HEK293T (cell line): ENCODE results near the gene ACACB.

ENCODE experiments used
- CTCF ChIA-PET: fragments of 350-600 bp; formaldehyde crosslinking; extraction: SDS; loops from one replicate; lab custom pipeline; 2021; ENCODE audit warnings: antibody characterized with exemption, inconsistent platforms; lab: Yijun Ruan, JAX
- POLR2A ChIA-PET: fragments of 350-600 bp; formaldehyde crosslinking; extraction: SDS; loops from one replicate; lab custom pipeline; 2020; ENCODE audit warnings: antibody characterized with exemption, inconsistent platforms; lab: Yijun Ruan, JAX
- DNase-seq: peaks from one replicate; pipeline ENCODE4 v3.0.0; 2012; ENCODE audit warnings: mixed read lengths; ENCODE audit errors: extremely low spot score
- ARNT ChIP-seq: fragments of 450-650 bp; IDR thresholded peaks from 2 replicates; pipeline ENCODE4 v1.6.1; 2017; ENCODE audit warnings: mild to moderate bottlenecking
- BHLHE40 ChIP-seq: fragments of 450-650 bp; IDR thresholded peaks from 2 replicates; pipeline ENCODE4 v1.6.1; 2016; ENCODE audit warnings: mild to moderate bottlenecking, moderate library complexity, borderline replicate concordance
- CTBP1 ChIP-seq: fragments of 450-650 bp; IDR thresholded peaks from 2 replicates; pipeline ENCODE4 v1.6.1; 2016; ENCODE audit warnings: borderline replicate concordance
- ELF4 ChIP-seq: fragments of 450-650 bp; IDR thresholded peaks from 2 replicates; pipeline ENCODE4 v1.6.1; 2017; ENCODE audit warnings: antibody characterized with exemption
- FOXA1 ChIP-seq: fragments of 450-650 bp; IDR thresholded peaks from 2 replicates; pipeline ENCODE4 v1.6.1; 2016; ENCODE audit warnings: mild to moderate bottlenecking
- FOXK2 ChIP-seq: fragments of 450-650 bp; IDR thresholded peaks from 2 replicates; pipeline ENCODE4 v1.6.1; 2016; ENCODE audit warnings: mild to moderate bottlenecking
- FOXM1 ChIP-seq: fragments of 450-650 bp; IDR thresholded peaks from 2 replicates; pipeline ENCODE4 v1.6.1; 2017; ENCODE audit warnings: mild to moderate bottlenecking, borderline replicate concordance
- HDGF ChIP-seq: fragments of 450-650 bp; IDR thresholded peaks from 2 replicates; pipeline ENCODE4 v1.6.1; 2017; ENCODE audit warnings: antibody characterized with exemption, borderline replicate concordance
- L3MBTL2 ChIP-seq: fragments of 450-650 bp; conservative IDR thresholded peaks from 2 replicates; pipeline ENCODE4 v1.6.1; 2016; ENCODE audit warnings: mild to moderate bottlenecking
- LEF1 ChIP-seq: fragments of 450-650 bp; IDR thresholded peaks from 2 replicates; pipeline ENCODE4 v1.6.1; 2017; ENCODE audit warnings: mild to moderate bottlenecking, borderline replicate concordance
- NFRKB ChIP-seq: fragments of 450-650 bp; IDR thresholded peaks from 2 replicates; pipeline ENCODE4 v1.6.1; 2016; ENCODE audit warnings: mild to moderate bottlenecking, moderate library complexity
- SP1 ChIP-seq: fragments of 450-650 bp; IDR thresholded peaks from 2 replicates; pipeline ENCODE4 v1.6.1; 2017
- SUZ12 ChIP-seq: fragments of 450-650 bp; IDR thresholded peaks from 2 replicates; pipeline ENCODE4 v1.6.1; 2016; ENCODE audit warnings: mild to moderate bottlenecking
- TARDBP ChIP-seq: fragments of 450-650 bp; IDR thresholded peaks from 2 replicates; pipeline ENCODE4 v1.6.1; 2016
- ZNF384 ChIP-seq: fragments of 450-650 bp; IDR thresholded peaks from 2 replicates; pipeline ENCODE4 v1.6.1; 2016
- TF ChIP-seq, protein P1 (sequence below): fragments of 450-650 bp; IDR thresholded peaks from 2 replicates; pipeline ENCODE4 v1.6.1; 2016

The ACACB gene

DNA sequence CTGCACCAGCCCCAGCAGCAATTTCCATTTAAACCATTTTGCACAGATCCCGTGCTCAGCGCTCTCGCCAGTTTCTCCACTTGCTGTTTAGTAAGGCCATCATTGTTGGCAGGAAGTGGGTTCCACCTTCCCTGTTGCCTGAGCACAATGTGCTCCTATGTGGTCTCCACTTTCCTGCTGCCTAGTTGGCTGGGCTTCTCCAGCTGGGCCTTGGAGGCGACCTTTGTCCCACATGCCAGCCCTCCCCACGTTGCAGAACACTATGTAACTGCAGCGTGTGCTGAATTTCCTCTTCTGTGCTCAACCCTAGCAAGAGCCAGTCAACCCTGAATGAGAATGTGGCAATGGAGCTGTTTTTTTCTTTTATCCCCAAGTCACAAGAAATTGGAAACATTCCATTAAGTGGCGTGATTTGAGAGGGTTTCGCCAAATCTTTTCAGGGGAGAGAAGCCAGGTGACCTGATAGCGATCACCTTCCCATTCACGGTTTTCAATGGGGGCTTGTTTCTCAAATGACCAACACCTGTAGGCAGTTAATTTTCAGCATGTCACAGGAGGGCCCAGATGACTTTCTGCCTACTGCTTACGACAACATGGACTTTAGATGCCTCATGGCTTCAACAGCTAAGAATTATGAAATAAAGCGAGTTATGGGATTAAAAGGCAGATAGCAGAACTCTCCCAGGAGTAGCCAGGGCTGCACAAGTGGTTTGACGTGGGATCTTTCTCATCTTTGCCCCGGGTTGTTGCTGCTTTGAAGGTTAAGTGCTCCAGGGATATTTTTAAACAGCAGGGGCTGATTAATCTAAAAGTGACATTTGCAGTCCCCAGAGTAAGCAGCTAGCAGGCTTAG is at the start of gene ACACB:
Gene ACACB (plus strand): TSS at position 830 of the 853 bp plus-strand sequence. CDS start 22,819 bp downstream, outside the sequence.
- ChIA-PET CTCF (interaction anchor here (0.6 to 1.0 kb wide), 2 partner anchors 21 to 27 kb away, joined by 7 read pairs; no protein-coding TSS in a partner anchor), POLR2A (interaction anchor here (1.0 kb wide), 2 partner anchors 38 to 41 kb away, joined by 3 to 4 read pairs; no protein-coding TSS in a partner anchor)
- DNase-seq: no peak
- TF ChIP-seq HDGF (no peak), SUZ12 (no peak), ZNF384 (no peak), BHLHE40 (no peak), NFRKB (no peak), CTBP1 (no peak), FOXK2 (no peak), ELF4 (no peak)
- TF ChIP-seq, protein P1, sequence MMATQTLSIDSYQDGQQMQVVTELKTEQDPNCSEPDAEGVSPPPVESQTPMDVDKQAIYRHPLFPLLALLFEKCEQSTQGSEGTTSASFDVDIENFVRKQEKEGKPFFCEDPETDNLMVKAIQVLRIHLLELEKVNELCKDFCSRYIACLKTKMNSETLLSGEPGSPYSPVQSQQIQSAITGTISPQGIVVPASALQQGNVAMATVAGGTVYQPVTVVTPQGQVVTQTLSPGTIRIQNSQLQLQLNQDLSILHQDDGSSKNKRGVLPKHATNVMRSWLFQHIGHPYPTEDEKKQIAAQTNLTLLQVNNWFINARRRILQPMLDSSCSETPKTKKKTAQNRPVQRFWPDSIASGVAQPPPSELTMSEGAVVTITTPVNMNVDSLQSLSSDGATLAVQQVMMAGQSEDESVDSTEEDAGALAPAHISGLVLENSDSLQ: no peak

DNA sequence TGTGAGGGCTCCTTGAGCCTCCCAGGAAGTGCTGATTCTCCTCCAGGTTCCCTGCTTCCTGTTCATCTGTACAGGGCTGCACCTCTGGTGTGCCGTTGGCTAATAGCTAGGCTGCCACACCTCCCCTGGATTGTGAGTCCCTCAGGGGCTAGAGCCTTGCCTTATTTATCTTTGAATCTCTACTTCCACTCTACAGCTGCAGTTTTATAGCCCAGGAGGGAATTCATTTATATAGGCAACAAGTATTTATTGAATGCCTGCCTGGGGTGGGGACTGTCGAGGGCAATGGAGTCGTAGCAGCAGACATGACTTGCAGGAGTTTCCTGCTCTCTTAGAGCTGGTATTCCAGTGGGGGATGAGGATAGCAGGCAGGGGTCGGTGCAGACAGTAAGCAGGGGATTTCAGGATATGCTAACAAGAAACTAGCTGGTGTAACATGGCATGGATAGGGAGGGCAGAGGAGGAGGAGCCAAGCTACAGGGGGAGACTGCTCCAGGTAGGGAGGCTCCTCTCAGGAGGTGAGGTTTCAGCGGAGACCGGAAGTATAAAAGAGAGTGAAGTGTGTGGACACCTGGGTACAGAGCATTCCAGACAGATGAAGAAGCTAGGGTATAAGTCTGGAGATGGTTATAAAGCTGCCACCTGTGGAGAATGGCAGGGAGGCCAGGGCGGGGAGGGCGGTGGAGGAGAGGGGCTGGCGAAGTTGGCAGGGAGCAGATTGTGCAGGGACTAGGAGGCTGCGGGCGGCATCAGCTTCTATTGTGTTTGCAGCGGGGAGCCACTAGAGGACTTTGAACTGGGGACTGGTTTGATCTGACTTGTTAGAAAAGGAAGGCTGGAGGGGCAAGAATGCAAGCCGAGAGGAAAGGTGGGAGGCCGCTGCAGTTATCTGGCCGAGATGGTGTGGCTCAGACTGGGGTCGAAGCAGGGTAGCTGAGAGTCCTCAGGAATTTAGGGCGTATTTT is 46.8 kb upstream of the ACACB start:
- ChIA-PET CTCF (no interaction called here), POLR2A (no interaction called here)
- no peak for TF ChIP-seq LEF1
- no peak for TF ChIP-seq L3MBTL2
- TF ChIP-seq BHLHE40: no peak
- no peak for TF ChIP-seq SUZ12
- TF ChIP-seq SP1: no peak
- no peak for TF ChIP-seq NFRKB
- TF ChIP-seq FOXK2: no peak
- no peak for TF ChIP-seq ZNF384
- no peak for TF ChIP-seq CTBP1
- no peak for DNase-seq

DNA sequence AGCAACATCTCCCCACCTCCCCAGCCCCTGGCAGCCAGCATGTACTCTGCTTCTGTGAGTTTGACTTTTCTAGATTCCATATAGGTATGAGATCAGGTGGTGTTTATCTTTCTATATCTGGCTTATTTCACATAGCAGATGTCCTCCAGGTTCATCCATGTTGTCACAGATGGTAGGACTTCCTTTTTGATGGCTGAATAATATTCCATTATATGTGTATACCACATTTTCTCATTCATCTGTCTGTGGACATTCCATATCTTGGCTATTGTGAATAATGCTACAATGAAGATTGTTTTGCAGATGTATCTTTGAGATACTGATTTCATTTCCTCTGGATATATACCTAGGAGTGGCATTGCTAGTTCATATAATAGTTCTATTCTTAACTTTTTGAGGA is 41.5 kb upstream of the ACACB start:
- POLR2A ChIA-PET: no interaction called here
- TF ChIP-seq ARNT (no peak), FOXM1 (no peak)
- CTCF ChIA-PET: no interaction called here
- DNase-seq: no peak

DNA sequence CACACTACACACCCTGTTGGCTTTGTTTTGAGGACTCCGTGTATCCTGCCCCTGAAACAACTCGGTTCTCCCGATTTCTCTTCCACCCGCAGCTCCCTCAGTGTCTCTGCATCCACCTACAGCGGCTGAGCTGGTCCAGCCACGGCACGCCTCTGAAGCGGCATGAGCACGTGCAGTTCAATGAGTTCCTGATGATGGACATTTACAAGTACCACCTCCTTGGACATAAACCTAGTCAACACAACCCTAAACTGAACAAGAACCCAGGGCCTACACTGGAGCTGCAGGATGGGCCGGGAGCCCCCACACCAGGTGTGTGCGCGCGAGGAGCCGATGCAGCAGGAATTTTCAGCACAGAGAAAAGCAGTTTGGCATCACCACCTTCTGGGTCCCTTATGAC is 33.6 kb upstream of the ACACB start:
- ChIA-PET POLR2A (no interaction called here), CTCF (no interaction called here)
- TF ChIP-seq TARDBP (no peak), L3MBTL2 (no peak), ELF4 (no peak), ZNF384 (no peak), HDGF (no peak), FOXA1 (no peak), FOXM1 (no peak), SUZ12 (no peak), ARNT (no peak), BHLHE40 (no peak)
- no peak for DNase-seq

DNA sequence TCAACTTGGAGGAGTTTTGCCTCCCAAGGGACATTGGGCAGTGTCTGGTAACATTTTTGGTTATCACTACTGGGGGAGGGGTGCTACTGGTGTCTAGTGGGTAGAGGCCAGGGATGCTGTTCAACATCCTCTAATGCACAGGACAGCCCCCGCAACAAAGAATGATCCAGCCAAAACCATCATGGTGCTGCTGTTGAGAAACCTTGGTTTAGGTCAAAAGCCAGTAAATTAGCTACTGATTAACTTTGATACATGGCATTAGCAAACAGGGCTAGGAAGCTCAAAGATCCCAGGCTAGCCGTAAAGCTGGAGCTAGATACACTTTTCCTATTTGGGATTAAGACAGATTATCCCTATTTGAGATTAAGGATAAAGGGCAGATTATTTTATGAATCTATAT is 32.0 kb upstream of the ACACB start:
- no peak for DNase-seq

DNA sequence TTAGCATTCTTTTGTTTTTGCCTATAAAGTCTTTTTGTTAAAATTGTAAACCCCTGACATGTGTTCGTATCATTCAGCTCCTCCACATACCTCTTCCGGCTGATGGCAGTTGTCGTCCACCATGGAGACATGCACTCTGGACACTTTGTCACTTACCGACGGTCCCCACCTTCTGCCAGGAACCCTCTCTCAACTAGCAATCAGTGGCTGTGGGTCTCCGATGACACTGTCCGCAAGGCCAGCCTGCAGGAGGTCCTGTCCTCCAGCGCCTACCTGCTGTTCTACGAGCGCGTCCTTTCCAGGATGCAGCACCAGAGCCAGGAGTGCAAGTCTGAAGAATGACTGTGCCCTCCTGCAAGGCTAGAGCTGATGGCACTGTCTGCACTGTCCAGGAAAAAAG is 30.8 kb upstream of the ACACB start:
- DNase-seq: no peak
- ChIA-PET POLR2A (no interaction called here), CTCF (no interaction called here)
- TF ChIP-seq HDGF: no peak
- no peak for TF ChIP-seq CTBP1
- no peak for TF ChIP-seq FOXA1
- no peak for TF ChIP-seq ARNT
- TF ChIP-seq TARDBP: no peak
- TF ChIP-seq SUZ12: no peak
- TF ChIP-seq NFRKB: no peak
- no peak for TF ChIP-seq L3MBTL2
- TF ChIP-seq FOXM1: no peak
- no peak for TF ChIP-seq BHLHE40
- TF ChIP-seq ZNF384: no peak
- TF ChIP-seq SP1: no peak
- TF ChIP-seq, protein P1: no peak
- no peak for TF ChIP-seq FOXK2
- TF ChIP-seq LEF1: no peak
- TF ChIP-seq ELF4: no peak

More for the DNA sequence above, 32.0 kb upstream of the ACACB start:
- TF ChIP-seq SUZ12 (no peak), CTBP1 (no peak), BHLHE40 (no peak)
- POLR2A ChIA-PET: interaction anchor here (0.7 kb wide), 1 partner anchor 8 kb away, joined by 3 read pairs; no protein-coding TSS in a partner anchor
- CTCF ChIA-PET: no interaction called here
